CD4-positive, alpha-beta T cell (primary cell): ENCODE data around the gene HSF4. TPM values are rescaled to one million over a fixed set of nuclear protein-coding genes. Genes with fewer than 3 reads are reported as not detected.

ENCODE experiments used
- ATAC-seq: fragments of 200-7000 bp; cut with Tn5 transposase; one replicate; pipeline ENCODE4 v1.10.0; 2022; ENCODE audit warnings: mild to moderate bottlenecking; ENCODE audit not compliant: poor library complexity
- CTCF ChIA-PET: fragments of 350-600 bp; sonication (Branson Sonifier 250); formaldehyde crosslinking; loops from one replicate; lab custom pipeline; 2021; ENCODE audit warnings: antibody characterized with exemption, inconsistent platforms; lab: Charles Lee
- POLR2A ChIA-PET: fragments of 350-600 bp; sonication (Branson Sonifier 250); formaldehyde crosslinking; loops from one replicate; lab custom pipeline; 2021; ENCODE audit warnings: antibody characterized with exemption, inconsistent platforms; lab: Charles Lee
- DNase-seq, 14 experiments: peaks; one replicate each; pipeline ENCODE4 v3.0.0-alpha.2; 2013 to 2020; ENCODE audit warnings: mixed read lengths in 2 of 14
- H3K27ac ChIP-seq, 2 donors: one replicate each; pipeline versions ENCODE4 v1.5.1 to v1.7.0; 2013; ENCODE audit warnings: low read length in 2 of 2, low read depth in 1 of 2, mild to moderate bottlenecking in 1 of 2
- H3K27me3 ChIP-seq, 2 experiments: 1 replicate in 1 of 2; 2 replicates in 1 of 2; pipeline versions ENCODE4 v1.6.1 to v1.7.0; 2013; ENCODE audit warnings: low read length in 2 of 2, control low read depth in 1 of 2, mild to moderate bottlenecking in 1 of 2, moderate library complexity in 1 of 2; ENCODE audit not compliant: insufficient read depth in 2 of 2, control insufficient read depth in 1 of 2
- H3K36me3 ChIP-seq: one replicate; pipeline ENCODE4 v1.6.1; 2013; ENCODE audit warnings: low read length, control low read depth; ENCODE audit not compliant: insufficient read depth
- H3K4me1 ChIP-seq: one replicate; pipeline ENCODE4 v1.6.1; 2013; ENCODE audit warnings: low read length, control low read depth; ENCODE audit not compliant: insufficient read depth
- H3K4me3 ChIP-seq: one replicate; pipeline ENCODE4 v1.5.1; 2013; ENCODE audit warnings: mild to moderate bottlenecking, low read length, moderate library complexity
- H3K9me3 ChIP-seq, 2 experiments: 1 replicate in 1 of 2; 2 replicates in 1 of 2; pipeline versions ENCODE4 v1.6.1 to v1.7.0; 2013; ENCODE audit warnings: low read length in 2 of 2, mild to moderate bottlenecking in 2 of 2, control low read depth in 1 of 2, moderate library complexity in 1 of 2; ENCODE audit not compliant: control insufficient read depth in 1 of 2, insufficient read depth in 1 of 2
- H3K27ac Mint-ChIP-seq: one replicate; pipeline ENCODE4 v1.8.0; 2020; ENCODE audit warnings: mixed read lengths
- H3K27me3 Mint-ChIP-seq: one replicate; pipeline ENCODE4 v1.8.0; 2021; ENCODE audit warnings: mixed read lengths
- H3K36me3 Mint-ChIP-seq: one replicate; pipeline ENCODE4 v1.8.0; 2021; ENCODE audit warnings: low read depth, mixed read lengths
- H3K4me1 Mint-ChIP-seq: one replicate; pipeline ENCODE4 v1.8.0; 2021; ENCODE audit warnings: low read depth, mixed read lengths
- H3K4me3 Mint-ChIP-seq: one replicate; pipeline ENCODE4 v1.8.0; 2020; ENCODE audit warnings: mild to moderate bottlenecking, mixed read lengths
- H3K9me3 Mint-ChIP-seq: one replicate; pipeline ENCODE4 v1.8.0; 2020; ENCODE audit warnings: mixed read lengths
- intact Hi-C, 2 experiments: fragments of 100-400 bp; cut with DNase I in 1 of 2; cut with micrococcal nuclease in 1 of 2; formaldehyde crosslinking; loops; one replicate each; pipeline versions ENCODE4 v1.15.1 to v1.9.0; 2023 to 2025; cut with DNase I, micrococcal nuclease
- total RNA-seq, 174 experiments: library from RNA in 2 of 174; stranded (reverse) in 2 of 174; gene quantifications; one replicate each; pipeline ENCODE4 v1.2.3 and lab custom pipeline; 2021 to 2026
- TF ChIP-seq, protein P1 (sequence below): fragments of 200-600 bp; IDR thresholded peaks from one replicate; pipeline ENCODE4 v1.8.0; 2022; ENCODE audit warnings: antibody characterized with exemption, mild to moderate bottlenecking

The HSF4 gene
- total RNA-seq, 2 experiments from 2014 or later = 19.7 to 26.1 TPM

DNA sequence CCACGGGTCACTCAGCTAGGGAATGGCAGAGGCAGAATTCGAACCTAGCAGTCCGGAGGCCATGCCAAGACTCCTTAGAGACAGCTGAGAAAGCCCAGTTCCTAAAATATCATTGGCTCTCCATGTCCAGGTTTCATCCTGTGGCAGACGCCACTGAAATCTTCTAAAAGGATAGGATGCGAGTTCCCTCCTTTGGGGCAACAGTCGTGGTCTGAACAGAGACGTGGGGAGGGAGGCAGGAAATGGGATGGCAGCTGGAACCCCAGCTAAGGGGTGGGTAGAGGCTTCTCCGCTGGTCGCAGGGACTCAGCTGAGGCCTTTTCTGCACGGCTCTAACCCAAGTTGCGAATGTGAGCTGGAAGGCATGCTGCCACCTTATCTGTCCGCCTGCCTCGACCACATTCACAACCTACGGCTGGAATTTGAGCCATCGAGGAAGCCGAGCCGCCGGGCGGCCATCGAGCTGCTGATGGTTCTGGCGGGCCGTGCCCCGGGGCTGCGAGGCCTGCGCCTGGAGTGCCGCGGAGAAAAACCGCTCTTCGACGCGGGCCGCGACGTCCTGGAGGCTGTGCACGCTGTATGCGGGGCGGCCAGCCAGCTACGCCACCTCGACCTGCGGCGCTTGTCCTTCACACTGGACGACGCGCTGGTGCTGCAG lies 1.9 kb upstream of the HSF4 start:
- peaks cover 50 to 59% of the 10 kb centered on the region in 2 experiments for H3K27me3 ChIP-seq
- peaks cover 74% of the 10 kb centered on the region for H3K4me1 ChIP-seq
- ChIA-PET CTCF (interaction anchor here (0.6 to 4.0 kb wide), 5 partner anchors 7 to 288 kb away, joined by 3 to 20 read pairs (median 5); no protein-coding TSS in a partner anchor), POLR2A (interaction anchor here (0.9 to 5.5 kb wide), 5 partner anchors 12 to 150 kb away, joined by 3 to 51 read pairs (median 3); partner anchors contain the start of genes FHOD1 and MATCAP1)
- H3K27ac Mint-ChIP-seq = no peak overlapping the region
- peaks cover 20% of the 10 kb centered on the region for H3K36me3 Mint-ChIP-seq
- intact Hi-C loops = loop anchor here in 1 of 2 experiments (2.0 kb wide), 1 partner anchor 20 kb away; the partner anchor contains the start of gene MATCAP1
- H3K9me3 ChIP-seq = peaks cover 0 to 23% of the 10 kb centered on the region in 2 experiments
- ATAC-seq (no peak), DNase-seq (no peak)
- no peaks in the 10 kb centered on the region for H3K9me3 Mint-ChIP-seq
- H3K4me3 Mint-ChIP-seq = peak overlapping the region; percentile 75
- TF ChIP-seq, protein P1, sequence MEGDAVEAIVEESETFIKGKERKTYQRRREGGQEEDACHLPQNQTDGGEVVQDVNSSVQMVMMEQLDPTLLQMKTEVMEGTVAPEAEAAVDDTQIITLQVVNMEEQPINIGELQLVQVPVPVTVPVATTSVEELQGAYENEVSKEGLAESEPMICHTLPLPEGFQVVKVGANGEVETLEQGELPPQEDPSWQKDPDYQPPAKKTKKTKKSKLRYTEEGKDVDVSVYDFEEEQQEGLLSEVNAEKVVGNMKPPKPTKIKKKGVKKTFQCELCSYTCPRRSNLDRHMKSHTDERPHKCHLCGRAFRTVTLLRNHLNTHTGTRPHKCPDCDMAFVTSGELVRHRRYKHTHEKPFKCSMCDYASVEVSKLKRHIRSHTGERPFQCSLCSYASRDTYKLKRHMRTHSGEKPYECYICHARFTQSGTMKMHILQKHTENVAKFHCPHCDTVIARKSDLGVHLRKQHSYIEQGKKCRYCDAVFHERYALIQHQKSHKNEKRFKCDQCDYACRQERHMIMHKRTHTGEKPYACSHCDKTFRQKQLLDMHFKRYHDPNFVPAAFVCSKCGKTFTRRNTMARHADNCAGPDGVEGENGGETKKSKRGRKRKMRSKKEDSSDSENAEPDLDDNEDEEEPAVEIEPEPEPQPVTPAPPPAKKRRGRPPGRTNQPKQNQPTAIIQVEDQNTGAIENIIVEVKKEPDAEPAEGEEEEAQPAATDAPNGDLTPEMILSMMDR = no peak
- no peaks in the 10 kb centered on the region for H3K36me3 ChIP-seq
- H3K4me3 ChIP-seq = peak overlapping the region; percentile 32
- H3K27me3 Mint-ChIP-seq = peaks cover 60% of the 10 kb centered on the region
- H3K27ac ChIP-seq = no peak overlapping the region
- H3K4me1 Mint-ChIP-seq = peaks cover 39% of the 10 kb centered on the region

DNA sequence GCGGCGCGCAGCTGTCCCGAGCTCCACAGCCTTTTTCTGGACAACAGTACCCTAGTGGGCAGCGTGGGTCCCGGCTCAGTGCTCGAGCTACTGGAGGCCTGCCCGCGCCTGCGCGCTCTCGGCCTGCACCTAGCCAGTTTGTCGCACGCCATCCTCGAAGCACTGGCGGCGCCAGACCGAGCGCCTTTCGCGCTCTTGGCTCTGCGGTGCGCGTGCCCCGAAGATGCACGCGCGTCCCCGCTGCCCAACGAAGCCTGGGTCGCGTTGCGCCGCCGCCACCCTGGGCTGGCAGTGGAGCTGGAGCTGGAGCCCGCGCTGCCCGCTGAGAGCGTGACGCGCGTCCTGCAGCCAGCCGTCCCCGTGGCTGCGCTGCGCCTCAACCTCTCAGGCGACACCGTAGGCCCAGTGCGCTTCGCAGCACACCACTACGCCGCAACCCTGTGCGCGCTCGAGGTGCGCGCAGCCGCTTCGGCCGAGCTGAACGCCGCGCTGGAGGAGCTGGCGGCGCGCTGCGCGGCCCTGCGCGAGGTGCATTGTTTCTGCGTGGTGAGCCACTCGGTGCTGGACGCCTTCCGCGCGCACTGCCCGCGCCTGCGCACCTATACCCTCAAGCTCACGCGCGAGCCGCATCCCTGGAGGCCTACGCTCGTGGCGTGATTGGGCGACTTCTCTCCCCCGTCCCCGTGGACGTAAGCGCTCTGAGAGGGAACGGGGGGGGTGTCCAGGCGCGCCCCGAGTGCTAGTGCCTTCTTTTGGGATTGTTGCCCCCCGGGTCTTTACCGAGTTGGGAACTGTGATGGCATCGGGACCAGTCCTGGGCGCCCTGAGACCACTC lies 1.2 kb upstream of the HSF4 start:
- Histone ChIP-seq H3K4me1 (peaks cover 67% of the 10 kb centered on the region), H3K27ac (no peak overlapping the region), H3K9me3 (peaks cover 0 to 23% of the 10 kb centered on the region in 2 experiments), H3K4me3 (peak overlapping the region; percentile 32), H3K27me3 (peaks cover 55 to 66% of the 10 kb centered on the region in 2 experiments), H3K36me3 (no peaks in the 10 kb centered on the region)
- DNase-seq (peak in 7 of 14 experiments; percentile 22 to 82 (median 49)), ATAC-seq (peak; percentile 2)
- TF ChIP-seq, protein P1 = no peak
- Mint-ChIP-seq H3K4me1 (peaks cover 35% of the 10 kb centered on the region), H3K9me3 (no peaks in the 10 kb centered on the region), H3K27ac (no peak overlapping the region), H3K36me3 (peaks cover 17% of the 10 kb centered on the region), H3K4me3 (peak overlapping the region; percentile 72), H3K27me3 (peaks cover 68% of the 10 kb centered on the region)
- CTCF ChIA-PET = interaction anchor here (0.8 to 2.7 kb wide), 4 partner anchors 8 to 293 kb away, joined by 3 to 12 read pairs (median 4); no protein-coding TSS in a partner anchor
- POLR2A ChIA-PET = interaction anchor here (0.9 to 5.5 kb wide), 4 partner anchors 8 to 151 kb away, joined by 3 to 51 read pairs (median 12); partner anchors contain the start of gene MATCAP1
- intact Hi-C loops = loop anchor here in 1 of 2 experiments (2.0 kb wide), 1 partner anchor 19 kb away; the partner anchor contains the start of gene MATCAP1

DNA sequence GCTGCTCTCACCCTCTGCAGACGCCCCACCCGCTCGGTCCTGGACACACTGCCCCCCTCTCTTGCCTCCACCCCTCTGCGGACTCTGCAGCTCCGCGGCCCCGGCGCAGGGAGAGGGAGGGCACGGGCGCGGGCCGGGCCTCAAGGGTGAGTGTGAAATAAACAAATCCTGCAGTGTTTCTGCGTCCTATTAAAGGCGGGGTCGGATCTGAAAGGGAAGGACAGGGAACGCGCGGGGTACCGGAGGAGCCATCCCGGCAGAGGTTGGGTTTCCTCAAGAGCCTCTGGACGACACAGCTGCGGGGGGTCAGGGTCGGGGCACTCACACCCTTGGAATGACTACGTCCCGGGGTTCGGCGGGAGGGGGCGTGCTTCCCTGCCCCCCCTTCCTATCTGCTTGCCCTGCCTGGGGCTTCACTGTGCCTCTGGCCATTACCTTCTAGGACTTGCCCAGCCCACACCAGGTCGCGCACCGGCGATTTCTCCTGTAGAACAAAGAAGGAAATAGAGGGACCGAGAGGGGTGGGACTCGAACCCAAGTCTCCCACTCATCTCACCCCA lies 466 bp upstream of the HSF4 start:
- peaks cover 62 to 73% of the 10 kb centered on the region in 2 experiments for H3K27me3 ChIP-seq
- H3K36me3 ChIP-seq = no peaks in the 10 kb centered on the region
- H3K4me1 ChIP-seq = peaks cover 64% of the 10 kb centered on the region
- peaks cover 0 to 27% of the 10 kb centered on the region in 2 experiments for H3K9me3 ChIP-seq
- no peak overlapping the region for H3K27ac ChIP-seq
- CTCF ChIA-PET = interaction anchor here (0.8 to 2.7 kb wide), 3 partner anchors 9 to 293 kb away, joined by 3 to 12 read pairs (median 5); no protein-coding TSS in a partner anchor
- Mint-ChIP-seq H3K27ac (no peak overlapping the region), H3K4me3 (peak overlapping the region; percentile 72), H3K9me3 (no peaks in the 10 kb centered on the region), H3K4me1 (peaks cover 30% of the 10 kb centered on the region), H3K36me3 (peaks cover 10% of the 10 kb centered on the region), H3K27me3 (peaks cover 75% of the 10 kb centered on the region)
- DNase-seq (peak in 1 of 14 experiments; percentile 23), ATAC-seq (no peak)
- intact Hi-C loops = loop anchor here in 1 of 2 experiments (2.0 kb wide), 1 partner anchor 19 kb away; the partner anchor contains the start of gene MATCAP1
- peak overlapping the region; percentile 32 for H3K4me3 ChIP-seq
- POLR2A ChIA-PET = interaction anchor here (2.1 to 5.5 kb wide), 3 partner anchors 9 to 20 kb away, joined by 8 to 51 read pairs (median 16); partner anchors contain the start of gene MATCAP1
- TF ChIP-seq, protein P1 = no peak
